Measurements from ENCODE around the gene SELENBP1.

SELENBP1 gene

DNA sequence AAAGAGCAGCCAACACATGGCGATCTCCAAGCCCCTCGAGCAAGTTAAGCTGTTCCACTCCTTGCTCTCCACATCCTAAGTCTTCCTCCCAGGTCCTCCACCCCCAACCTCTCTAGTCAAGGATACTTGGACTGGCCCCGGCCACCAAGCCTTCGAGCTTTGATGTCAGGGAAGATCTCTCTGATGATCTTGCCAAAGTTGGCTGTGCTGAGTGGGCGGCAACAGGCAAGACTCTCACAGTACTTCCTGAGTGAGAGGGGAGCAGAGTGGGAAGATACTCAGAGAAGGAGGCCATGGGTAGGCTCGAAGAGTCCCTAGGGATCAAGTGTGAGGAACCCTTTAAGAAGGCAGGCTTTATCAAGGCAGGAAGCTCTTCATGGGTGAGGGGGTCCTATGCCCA, 28.2 kb downstream of the SELENBP1 start:
- peak; percentile 1 for DNase-seq (ENCODE audit: low spot score)

DNA sequence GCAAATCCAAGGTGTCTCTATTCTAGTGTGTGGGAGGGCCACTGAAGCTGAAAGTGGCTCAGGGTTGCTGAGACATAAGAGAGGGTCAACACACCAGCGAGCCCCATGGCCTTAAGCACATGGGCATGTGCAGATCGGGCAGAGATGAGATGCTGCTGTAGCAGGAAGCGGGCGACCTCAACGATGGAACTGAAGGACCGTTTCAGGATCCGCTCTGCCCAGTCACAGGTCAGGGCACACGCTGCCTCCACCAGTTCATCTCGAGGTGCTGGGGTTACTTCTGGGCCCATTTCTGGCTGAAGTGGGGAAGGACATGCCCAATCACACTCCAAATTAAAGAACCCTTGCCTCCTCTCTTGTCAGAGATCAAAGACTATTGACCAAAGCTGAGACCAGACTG, 28.9 kb downstream of the SELENBP1 start:
- DNase-seq (ENCODE audit: low spot score), result peak; percentile 1

DNA sequence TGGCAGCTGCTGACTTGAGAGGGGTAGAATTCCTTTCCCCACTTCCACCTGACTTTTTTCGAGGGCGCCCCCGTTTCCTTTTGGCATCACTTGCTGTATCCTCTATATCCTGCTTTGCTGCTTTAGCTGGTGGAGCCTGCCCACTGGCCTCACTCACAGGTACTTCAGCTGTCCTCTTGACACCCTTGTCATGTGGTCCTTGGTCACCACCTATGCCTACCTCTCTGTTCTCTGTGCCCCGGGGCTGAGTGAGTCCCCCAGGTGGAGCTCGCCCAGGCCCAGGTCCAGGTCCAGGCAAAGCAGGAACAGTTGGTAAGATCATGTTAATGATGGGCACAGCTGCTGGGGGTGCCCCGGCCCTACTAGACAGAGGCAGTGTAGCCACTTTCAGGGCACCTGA, 29.9 kb downstream of the SELENBP1 start:
- no peak for DNase-seq (ENCODE audit: low spot score)

DNA sequence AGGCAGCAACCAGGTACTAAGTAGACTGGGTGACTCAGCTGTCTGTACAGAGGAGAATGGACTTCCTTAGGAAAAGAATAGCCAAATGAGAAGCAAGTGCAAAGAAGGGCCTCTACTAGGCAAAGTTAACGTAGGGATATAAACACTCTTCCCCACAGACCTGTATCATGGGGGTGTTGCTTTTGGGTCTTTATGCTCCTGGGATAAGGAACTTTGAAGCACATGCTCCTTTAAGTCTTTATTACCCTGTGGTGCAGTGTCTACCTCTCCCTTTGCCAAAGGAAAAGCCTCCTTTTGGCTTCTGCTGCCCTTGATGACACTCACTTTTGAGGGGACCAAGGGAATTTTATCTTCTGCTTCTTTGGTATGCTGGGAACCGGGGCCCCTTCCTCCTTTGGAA, 30.5 kb downstream of the SELENBP1 start:
- no peak for DNase-seq (ENCODE audit: low spot score)

DNA sequence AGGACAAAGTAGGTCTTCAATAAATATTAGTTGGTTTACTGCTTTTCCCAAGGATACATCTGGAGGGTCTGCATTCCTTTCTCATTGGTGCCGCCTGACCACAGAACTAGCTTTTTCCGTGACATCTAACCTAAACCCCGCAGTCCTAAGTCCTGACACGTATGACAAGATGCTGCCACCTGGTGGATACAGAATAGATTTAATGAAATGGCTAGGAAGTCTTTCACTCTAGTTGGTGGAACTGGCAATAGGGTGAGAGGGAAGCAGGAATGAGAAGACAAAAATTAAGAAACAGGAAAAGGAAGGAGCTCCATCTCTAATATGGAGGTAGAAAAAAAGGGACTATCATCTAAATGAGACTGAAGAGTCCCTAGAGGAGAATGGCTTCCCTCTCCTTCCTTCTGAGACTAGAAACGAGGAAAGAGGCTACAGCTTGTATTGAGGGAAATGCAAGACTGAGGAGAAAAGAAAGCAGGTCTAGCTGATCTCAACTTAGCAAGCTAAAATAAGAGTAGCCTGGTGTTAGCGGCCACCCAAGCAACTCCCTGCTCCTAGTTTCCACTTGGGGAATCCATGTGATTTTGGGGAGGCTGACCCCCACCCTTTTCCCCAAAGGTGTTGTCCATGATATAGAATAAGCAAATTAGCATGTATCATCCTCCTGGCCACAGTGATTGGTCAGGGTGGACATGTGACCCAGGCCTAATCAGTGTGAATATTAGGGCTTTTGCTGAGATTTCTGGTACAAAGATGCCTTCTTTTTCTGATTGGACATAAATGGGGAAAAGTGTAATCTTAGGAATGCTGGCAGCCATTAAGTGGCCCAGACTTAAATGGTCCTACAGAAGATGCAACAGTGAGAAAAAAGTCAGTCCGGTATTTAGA, 31.4 kb downstream of the SELENBP1 start:
- DNase-seq (ENCODE audit: low spot score), result peak; percentile 89

DNA sequence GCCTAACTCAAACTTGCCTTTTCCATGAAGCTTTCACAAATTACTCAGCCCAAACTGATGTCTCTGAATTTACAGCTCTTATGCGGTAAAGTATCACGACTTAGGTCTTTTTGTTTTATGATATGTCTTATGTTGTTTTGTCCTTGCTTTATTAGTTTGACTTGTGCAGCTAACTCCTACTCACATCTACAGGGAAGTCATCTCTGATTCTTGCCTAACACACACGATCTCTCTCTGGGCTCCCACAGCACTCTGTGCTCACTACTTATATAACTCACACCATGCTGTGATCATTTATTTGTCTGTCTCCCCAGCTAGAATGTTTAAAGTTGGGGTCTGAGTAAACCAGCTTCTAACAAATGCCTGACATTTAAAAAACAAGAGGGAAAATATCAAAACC, 35.9 kb downstream of the SELENBP1 start:
- peak; percentile 2 for DNase-seq (ENCODE audit: low spot score)

DNA sequence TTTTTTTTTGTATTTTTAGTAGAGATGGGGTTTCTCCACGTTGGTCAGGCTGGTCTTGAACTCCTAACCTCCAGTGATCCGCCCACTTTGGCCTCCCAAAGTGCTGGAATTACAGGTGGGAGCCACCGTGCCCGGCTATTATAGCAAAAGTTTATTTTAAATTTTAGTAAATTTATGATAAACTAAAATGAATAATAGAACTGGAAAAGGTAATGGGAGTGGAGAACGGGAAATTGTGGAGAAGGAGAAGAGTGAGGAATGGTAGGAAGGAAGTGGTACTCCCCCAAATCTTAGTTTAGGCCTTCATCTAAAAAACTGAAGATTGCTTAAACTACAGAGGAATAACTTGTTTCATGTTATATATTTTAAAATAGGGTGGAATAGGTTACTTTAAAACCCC, 37.7 kb downstream of the SELENBP1 start:
- no peak for DNase-seq (ENCODE audit: low spot score)

DNA sequence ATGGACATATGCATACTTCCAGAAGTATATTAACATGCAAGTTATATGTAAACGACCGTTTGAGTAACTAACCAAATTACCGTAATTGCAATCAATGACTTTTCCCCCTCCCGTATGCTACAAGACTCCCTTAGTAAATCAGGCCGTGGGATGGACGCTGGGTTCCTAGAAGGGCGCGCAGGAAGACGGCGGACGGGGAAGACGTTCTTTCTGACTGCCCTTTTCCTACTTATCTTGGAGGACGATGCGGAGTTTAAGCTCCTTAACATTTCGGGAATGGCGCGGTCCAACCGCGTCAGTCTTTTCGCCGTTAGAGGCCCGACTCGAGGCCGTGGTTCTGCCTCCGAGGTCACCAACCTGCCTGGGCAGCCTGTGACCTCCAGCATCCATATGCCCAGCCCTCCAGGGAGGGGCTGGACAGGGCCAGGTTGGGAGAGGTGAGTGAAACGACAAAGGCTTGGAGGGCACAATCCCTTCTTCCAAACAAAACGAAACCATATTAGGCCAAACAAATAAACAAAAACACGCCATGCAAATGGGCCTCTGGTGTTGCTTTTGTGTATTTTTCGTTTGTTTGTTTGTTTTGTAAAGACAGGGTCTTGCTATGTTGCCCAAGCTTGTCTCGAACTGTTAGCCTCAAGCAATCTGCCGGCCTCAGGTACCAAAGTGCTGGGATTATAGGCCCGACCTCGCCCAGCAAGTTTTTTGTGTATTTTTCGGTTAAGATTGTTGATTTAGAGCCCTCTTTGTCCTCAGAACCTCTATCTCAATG, 44.4 kb downstream of the SELENBP1 start:
- no peak for DNase-seq (ENCODE audit: low spot score)

DNA sequence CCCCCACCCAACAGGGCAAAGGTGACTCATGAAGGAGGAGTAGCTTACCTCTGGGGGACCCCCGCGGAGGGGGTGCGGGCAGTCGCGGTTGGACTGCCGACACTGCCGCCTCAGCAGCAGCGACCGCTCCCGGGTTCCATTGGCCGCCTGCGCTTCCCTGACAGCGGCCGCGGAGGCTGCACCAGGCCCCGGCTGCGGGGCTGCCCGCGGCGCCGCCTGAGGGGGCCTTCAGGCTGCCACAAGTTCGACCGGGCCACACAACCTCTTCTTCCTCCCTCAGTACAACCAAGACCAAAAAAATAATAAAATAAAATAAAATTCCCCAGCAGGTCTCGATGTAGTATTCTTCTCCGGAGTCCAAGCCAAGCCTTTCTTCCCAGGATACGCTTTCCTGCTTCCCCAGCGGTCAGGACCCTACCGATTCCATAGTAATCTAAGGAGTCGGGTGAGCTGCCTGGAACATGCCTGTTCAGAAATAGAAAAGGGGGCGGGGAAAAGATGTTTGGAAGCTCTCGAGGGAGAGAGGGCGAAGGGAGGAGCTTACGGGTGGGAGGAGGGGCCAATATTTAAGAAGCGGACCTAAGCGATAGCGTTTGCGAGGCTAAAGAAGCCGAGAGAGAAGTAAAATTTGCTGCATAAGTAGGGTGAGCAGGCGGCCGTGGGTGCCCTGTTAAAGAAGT, 45.1 kb downstream of the SELENBP1 start, which contains the start of gene PI4KB:
Gene PI4KB (minus strand): TSS at position 194 of the 680 bp plus-strand sequence. CDS start 10,935 bp downstream, outside the sequence.
- peak; percentile 99 for DNase-seq (ENCODE audit: low spot score)

DNA sequence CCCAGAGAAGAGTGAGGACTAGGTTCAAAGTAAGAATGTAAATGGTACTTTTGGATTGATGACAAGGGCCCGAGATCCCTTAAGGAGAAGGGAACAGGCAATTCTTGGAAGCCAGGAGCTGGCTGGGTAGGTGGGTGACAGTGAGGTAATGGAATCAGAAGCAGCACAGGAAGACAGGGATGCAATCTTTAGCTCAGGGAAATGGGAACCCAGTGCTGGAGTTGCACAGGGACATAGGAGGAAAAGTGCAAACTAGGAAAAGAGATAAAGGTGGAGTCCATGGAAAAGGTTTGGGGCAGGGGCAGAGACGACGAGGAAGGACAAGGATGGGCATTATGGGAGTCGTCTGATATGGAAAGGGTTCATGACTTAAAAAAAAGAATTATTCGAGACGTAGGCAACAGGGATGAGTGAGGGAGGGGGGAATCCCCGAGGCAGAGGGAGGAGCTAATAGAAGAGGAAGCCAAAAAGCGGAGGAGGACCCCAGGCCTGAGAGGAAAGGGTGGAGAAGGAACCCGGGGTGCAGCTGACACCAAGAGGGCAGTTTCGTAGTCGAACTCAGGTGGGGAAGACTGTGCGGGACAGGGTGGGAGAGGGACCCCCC, 45.8 kb downstream of the SELENBP1 start:
- DNase-seq (ENCODE audit: low spot score), result peak; percentile 57

DNA sequence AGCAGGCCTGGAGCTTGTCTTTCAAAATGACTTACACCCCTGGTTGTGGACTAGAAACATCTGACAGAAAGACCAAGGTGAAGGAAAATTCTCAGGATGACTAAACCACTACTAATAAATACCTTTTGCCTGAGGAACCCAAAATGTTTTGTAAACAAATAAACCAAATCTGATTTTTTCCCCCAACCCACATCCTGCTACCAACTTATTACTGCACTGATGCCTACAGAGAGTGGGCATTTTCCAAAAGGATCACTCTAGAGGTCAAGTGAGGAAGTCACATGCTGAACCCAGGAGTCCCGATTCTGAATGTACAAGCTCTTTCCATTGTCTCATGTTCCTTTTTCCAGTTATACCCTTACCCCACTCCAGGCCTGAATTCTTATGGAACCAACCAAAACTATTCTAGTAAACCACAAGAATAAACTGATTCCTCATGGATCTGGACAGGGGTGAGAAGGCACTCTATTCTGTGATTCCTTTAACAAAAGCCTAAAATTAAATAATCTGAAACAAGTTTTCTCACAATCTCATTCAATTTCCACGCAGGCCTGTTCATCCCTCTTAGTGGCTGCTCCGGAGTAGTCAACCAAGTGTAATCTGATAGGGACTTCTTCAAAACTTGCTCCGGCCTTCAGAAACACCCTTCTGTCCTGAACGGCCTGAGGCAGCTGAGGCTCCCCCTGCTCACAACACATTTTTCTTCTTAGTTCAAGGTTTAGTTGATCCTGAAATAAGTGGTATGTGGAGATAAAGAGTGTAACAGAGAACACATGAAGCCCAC, 46.7 kb downstream of the SELENBP1 start:
- no peak for DNase-seq (ENCODE audit: low spot score)

DNA sequence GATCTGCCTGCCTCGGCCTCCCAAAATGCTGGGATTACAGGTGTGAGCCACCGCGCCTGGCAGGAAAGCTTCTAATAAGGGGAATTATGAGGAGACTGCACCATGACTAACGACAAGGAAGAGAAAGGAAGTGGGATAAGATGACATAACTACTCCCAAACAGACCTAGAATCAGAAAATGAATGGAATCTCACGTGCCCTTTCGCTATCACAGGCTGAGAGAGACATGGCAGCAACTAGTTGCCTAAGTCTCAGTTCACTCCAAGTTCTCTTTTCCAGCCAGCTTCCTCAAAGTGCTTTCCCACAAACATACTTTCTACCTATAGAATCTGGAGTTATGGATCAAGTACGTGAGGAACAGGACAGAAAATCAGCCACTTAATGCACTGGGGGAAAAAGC, 47.3 kb downstream of the SELENBP1 start:
- no peak for DNase-seq (ENCODE audit: low spot score)

DNA sequence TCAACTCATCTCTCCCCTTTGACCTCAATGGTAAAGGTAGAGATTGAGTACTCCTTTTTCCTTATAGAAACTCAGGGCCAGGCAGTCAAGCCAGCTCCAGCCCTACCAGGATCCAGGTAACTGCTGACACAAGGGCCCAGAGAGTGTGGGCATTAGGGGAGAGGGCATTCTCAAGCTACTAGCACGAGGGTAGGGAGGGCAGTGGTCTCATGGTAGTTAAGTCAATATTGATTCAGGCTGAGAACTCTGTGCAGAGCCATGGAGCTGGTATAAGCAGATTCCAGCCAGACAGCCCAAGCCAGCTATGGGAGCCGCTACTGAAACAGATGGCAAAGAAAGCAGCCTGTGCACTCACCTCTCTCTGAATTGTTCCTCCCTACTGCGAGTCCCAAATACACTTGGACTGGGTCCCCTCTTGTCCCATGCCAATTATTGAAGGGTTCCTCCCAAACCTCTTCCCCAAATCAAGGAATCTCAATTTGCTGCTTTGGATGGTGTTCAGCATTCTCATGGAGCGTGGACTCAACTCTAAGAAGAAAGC, 48.0 kb downstream of the SELENBP1 start:
- DNase-seq (ENCODE audit: low spot score), result no peak

DNA sequence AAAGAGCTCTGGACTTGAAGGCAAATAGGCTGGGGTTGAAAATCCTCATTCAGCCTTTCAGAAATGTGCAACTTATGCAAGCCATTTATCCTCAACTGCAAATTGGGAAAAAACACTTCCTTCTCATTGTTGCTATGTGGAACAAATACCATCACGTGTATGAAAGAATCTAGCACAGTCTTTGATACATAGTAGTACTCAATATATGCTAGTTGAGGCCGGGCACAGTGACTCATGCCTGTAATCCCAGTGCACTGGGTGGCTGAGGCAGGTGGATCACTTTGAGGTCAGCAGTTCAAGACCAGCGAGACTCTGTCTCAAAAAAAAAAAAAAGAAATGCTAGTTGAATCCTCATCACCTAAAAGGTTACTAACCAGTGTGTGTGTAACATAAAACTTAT, 53.5 kb downstream of the SELENBP1 start:
- DNase-seq (ENCODE audit: low spot score), result no peak

DNA sequence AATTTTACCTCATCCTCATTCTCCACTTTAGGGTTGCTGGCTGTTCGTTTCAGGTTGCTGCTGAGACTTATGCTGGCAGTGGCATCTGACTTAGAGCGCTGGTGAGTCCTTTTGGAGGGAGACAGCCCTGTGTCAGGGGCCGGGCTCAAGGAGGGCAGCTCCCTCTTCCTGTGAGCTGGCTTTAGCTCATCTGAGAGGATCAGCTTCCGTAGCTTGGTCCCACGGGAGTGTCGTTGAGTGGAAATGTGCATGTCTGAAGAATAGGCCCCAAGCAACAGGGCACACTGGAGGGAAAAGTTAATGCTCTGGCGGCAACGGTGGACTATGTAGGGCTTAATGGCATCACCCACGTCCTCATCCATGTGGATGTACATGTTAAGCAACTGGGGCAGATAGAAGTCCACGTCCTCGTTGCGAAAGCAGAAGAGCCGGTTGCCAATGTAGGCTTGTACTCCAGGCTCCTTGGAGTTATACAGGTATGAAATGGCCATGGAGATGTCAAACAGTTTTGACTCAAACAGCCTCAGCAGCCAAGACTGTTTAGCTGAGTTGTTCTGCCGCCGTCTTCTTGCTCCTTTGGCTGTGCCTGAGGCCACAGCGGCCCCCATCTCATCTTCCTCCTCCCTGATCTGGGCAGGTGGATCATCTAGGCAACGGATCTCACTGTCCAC, 56.8 kb downstream of the SELENBP1 start:
- no peak for DNase-seq (ENCODE audit: low spot score)
